Osteoblast (primary cell): ENCODE results near the gene ZFR2. TPM values are rescaled to one million over a fixed set of nuclear protein-coding genes. Genes with fewer than 3 reads are reported as not detected.
"Not testable (repeated sequence)": the region's sequence is repeated elsewhere in the genome, so short reads cannot be mapped to it uniquely, and the experiment has no call there.

Experiments
- DNase-seq: peaks from one replicate; pipeline ENCODE4 v3.0.0; 2011; ENCODE audit warnings: low spot score, mixed read lengths; ENCODE audit not compliant: insufficient read length; ENCODE audit errors: missing footprints
- H2AFZ ChIP-seq: 2 replicates; pipeline ENCODE4 v1.6.0; 2011; ENCODE audit warnings: mild to moderate bottlenecking, low read length
- H3K27ac ChIP-seq: 2 replicates; pipeline ENCODE4 v1.5.1; 2011; ENCODE audit warnings: mild to moderate bottlenecking, low read depth, low read length, moderate library complexity
- H3K27me3 ChIP-seq: 2 replicates; pipeline ENCODE4 v1.6.0; 2012; ENCODE audit warnings: mild to moderate bottlenecking, control low read depth, inconsistent platforms, low read length, moderate library complexity; ENCODE audit not compliant: insufficient read depth
- H3K36me3 ChIP-seq: 2 replicates; pipeline ENCODE4 v1.5.1; 2011; ENCODE audit warnings: mild to moderate bottlenecking, low read length, control low read depth, moderate library complexity; ENCODE audit not compliant: insufficient read depth
- H3K4me1 ChIP-seq: 2 replicates; pipeline ENCODE4 v1.5.1; 2011; ENCODE audit warnings: mild to moderate bottlenecking, low read length, control low read depth, moderate library complexity; ENCODE audit not compliant: insufficient read depth
- H3K4me2 ChIP-seq: 2 replicates; pipeline ENCODE4 v1.6.0; 2011; ENCODE audit warnings: mild to moderate bottlenecking, low read length; ENCODE audit not compliant: insufficient read depth
- H3K4me3 ChIP-seq: fragments of 200-600 bp; sonication (generic); 3 replicates; pipeline ENCODE4 v1.5.1; 2012; ENCODE audit warnings: mild to moderate bottlenecking, low read length, inconsistent platforms; ENCODE audit not compliant: insufficient read depth
- H3K79me2 ChIP-seq: 2 replicates; pipeline ENCODE4 v1.6.0; 2012; ENCODE audit warnings: mild to moderate bottlenecking, low read length, control low read depth, inconsistent platforms; ENCODE audit not compliant: insufficient read depth
- H3K9me3 ChIP-seq: 2 replicates; pipeline ENCODE4 v1.5.1; 2011; ENCODE audit warnings: low read depth, low read length, control low read depth
- H4K20me1 ChIP-seq: 2 replicates; pipeline ENCODE4 v1.6.0; 2012; ENCODE audit warnings: mild to moderate bottlenecking, low read length, control low read depth; ENCODE audit not compliant: insufficient read depth
- total RNA-seq: library from RNA; depleted of rRNA; stranded (reverse); fragments of >200 nt; gene quantifications from 2 replicates; pipeline ENCODE4 v1.2.3, GENCODE V29; 2012
- TF ChIP-seq, protein P1 (sequence below): IDR thresholded peaks from 2 replicates; pipeline ENCODE4 v1.5.1; 2011; ENCODE audit warnings: mild to moderate bottlenecking, low read depth, low read length, moderate library complexity; ENCODE audit errors: extremely low read depth

The ZFR2 gene
- total RNA-seq, 1 donor: not detected

DNA sequence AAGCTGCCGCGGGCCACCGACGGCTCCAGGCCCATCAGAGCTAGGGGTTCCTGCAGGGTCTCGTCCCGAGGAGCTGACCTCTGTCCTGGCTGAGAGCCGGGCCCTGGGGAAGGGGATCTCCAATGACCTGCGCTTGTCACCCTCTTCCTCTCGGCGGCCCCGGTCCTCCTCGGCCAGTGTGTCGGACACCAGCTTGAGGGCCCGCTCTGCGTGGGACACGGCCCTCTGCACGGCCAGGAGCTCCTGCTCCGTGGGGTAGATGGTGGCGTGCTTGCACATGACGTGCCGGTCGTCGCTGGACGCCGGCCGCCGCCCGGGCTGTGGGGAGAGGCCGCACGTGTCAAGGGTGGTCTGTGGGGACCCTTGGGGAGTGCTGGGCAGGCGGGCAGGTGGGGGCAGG lies 49.9 kb downstream of the ZFR2 start:
- no peaks in the 10 kb centered on the region for H3K36me3 ChIP-seq
- DNase-seq: no peak
- H2AFZ ChIP-seq: peak overlapping the region; percentile 42
- H3K4me2 ChIP-seq: peak overlapping the region; percentile 54
- TF ChIP-seq, protein P1, sequence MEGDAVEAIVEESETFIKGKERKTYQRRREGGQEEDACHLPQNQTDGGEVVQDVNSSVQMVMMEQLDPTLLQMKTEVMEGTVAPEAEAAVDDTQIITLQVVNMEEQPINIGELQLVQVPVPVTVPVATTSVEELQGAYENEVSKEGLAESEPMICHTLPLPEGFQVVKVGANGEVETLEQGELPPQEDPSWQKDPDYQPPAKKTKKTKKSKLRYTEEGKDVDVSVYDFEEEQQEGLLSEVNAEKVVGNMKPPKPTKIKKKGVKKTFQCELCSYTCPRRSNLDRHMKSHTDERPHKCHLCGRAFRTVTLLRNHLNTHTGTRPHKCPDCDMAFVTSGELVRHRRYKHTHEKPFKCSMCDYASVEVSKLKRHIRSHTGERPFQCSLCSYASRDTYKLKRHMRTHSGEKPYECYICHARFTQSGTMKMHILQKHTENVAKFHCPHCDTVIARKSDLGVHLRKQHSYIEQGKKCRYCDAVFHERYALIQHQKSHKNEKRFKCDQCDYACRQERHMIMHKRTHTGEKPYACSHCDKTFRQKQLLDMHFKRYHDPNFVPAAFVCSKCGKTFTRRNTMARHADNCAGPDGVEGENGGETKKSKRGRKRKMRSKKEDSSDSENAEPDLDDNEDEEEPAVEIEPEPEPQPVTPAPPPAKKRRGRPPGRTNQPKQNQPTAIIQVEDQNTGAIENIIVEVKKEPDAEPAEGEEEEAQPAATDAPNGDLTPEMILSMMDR: no peak
- H3K4me3 ChIP-seq: no peak overlapping the region
- no peaks in the 10 kb centered on the region for H3K9me3 ChIP-seq
- no peaks in the 10 kb centered on the region for H3K79me2 ChIP-seq
- H4K20me1 ChIP-seq: no peaks in the 10 kb centered on the region
- peaks cover 8% of the 10 kb centered on the region for H3K27me3 ChIP-seq
- H3K4me1 ChIP-seq: no peaks in the 10 kb centered on the region
- H3K27ac ChIP-seq: no peak overlapping the region

DNA sequence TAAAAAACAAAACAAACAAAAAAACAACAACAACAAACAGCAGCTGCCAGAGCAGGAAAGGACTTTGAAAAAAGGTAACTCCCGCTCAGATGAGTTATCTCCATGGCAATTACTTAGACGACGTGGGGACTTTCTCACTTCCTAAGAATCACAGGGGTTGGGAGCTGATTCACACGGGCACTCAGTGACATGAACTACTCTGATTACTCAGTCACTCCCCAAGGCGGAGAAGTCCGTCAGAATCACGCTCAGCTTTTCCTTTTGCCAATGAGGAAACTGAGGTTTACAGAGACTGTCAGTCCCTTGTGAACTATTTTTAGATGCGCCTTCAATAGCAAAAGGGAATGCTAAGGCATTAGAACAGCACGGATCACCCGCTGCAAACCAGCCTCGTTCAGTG lies 50.4 kb downstream of the ZFR2 start:
- Histone ChIP-seq H3K79me2 (no peaks in the 10 kb centered on the region), H3K4me3 (no peak overlapping the region), H3K36me3 (no peaks in the 10 kb centered on the region), H3K27me3 (peaks cover 6% of the 10 kb centered on the region), H3K4me2 (peak overlapping the region; percentile 54), H4K20me1 (no peaks in the 10 kb centered on the region), H3K27ac (no peak overlapping the region), H3K4me1 (no peaks in the 10 kb centered on the region), H3K9me3 (no peaks in the 10 kb centered on the region), H2AFZ (peak overlapping the region; percentile 42)
- TF ChIP-seq, protein P1: no peak
- DNase-seq: peak; percentile 98

DNA sequence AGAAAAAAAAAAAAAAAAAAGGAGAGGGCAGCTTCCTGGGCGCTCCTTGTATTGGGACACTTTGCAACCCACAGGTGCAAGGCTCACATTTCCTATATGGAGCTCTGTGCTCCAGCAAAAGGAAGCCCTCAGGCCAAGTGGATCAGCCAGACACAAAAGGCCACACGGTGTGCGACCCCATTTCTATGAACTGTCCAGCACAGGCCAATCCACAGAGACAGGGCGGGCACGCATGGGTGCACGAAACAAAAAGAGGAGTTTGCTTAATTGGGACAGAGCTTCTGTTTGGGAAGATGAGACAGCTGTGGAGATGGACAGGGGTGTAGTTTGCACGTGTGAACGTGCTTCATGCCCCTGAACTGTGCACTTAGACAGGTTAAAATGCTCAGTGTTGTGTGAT lies 51.1 kb downstream of the ZFR2 start:
- H3K4me3 ChIP-seq: no peak overlapping the region
- no peak overlapping the region for H2AFZ ChIP-seq
- no peaks in the 10 kb centered on the region for H3K9me3 ChIP-seq
- no peaks in the 10 kb centered on the region for H3K27me3 ChIP-seq
- no peak overlapping the region for H3K27ac ChIP-seq
- TF ChIP-seq, protein P1: no peak
- no peaks in the 10 kb centered on the region for H3K4me1 ChIP-seq
- H3K79me2 ChIP-seq: no peaks in the 10 kb centered on the region
- no peaks in the 10 kb centered on the region for H4K20me1 ChIP-seq
- H3K4me2 ChIP-seq: no peak overlapping the region
- H3K36me3 ChIP-seq: no peaks in the 10 kb centered on the region
- peak; percentile 57 for DNase-seq

DNA sequence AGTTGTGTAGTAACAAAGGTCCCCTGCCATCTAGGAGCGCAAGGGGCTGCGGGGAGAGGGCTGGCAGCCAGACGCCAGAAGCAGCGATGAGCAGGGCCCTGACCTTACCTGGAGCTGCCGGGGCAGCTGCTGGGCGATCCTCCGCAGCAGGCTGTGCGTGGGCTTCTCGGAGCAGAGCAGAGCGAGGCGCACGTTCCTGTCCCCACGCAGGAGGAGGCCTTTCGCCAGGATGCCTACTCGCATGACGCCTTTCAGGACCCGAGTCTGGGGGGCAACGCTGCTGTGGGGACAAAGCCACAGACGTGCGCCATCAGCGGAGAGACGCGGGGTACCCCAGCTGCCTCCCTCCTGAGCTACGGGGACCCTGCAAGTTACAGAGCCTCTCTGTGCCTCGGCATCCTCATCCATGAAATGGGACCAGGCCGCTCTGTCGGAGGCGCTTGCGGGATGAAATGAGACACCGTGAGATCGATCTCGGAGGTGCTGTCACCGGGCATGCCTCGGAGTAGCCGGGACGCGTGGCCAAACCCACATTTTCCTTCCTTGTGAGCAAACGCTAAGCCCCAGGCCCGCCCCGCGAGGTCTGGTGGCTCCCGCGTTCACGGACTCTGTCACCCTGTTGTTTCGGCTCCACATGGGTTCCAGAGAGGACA lies 52.1 kb downstream of the ZFR2 start:
- H2AFZ ChIP-seq: no peak overlapping the region
- no peak overlapping the region for H3K27ac ChIP-seq
- no peak overlapping the region for H3K4me3 ChIP-seq
- no peak overlapping the region for H3K4me2 ChIP-seq
- H3K9me3 ChIP-seq: no peaks in the 10 kb centered on the region
- TF ChIP-seq, protein P1: no peak
- no peaks in the 10 kb centered on the region for H4K20me1 ChIP-seq
- no peaks in the 10 kb centered on the region for H3K79me2 ChIP-seq
- no peaks in the 10 kb centered on the region for H3K36me3 ChIP-seq
- peak; percentile 52 for DNase-seq
- H3K27me3 ChIP-seq: no peaks in the 10 kb centered on the region
- no peaks in the 10 kb centered on the region for H3K4me1 ChIP-seq

DNA sequence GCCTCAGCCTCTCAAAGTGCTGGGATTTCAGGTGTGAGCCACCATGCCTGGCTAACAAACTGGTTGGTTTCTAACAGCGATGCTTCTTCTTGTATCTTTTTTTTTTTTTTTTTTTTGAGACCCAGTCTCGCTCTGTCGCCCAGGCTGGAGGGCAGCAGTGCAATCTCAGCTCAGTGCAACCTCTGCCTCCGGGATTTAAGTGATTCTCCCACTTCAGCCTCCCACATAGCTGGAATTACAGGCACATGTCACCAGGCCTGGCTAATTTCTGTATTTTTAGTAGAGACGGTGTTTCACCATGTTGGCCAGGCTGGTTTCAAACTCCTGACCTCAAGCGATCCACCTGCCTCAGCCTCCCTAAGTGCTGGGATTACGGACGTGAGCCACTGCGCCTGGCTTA lies 52.7 kb downstream of the ZFR2 start:
- H2AFZ ChIP-seq, H3K4me3 ChIP-seq, H3K79me2 ChIP-seq, DNase-seq, H3K36me3 ChIP-seq, H4K20me1 ChIP-seq, H3K4me2 ChIP-seq, H3K9me3 ChIP-seq, H3K27me3 ChIP-seq, H3K27ac ChIP-seq, H3K4me1 ChIP-seq: not testable (repeated sequence)
